ENCODE measurements around the gene PIP4K2C. TPM values are rescaled to one million over a fixed set of nuclear protein-coding genes. Genes with fewer than 3 reads are reported as not detected.
A peak's percentile ranks its signal among the peaks of the same experiment; 100 is the strongest.

PIP4K2C gene
- total RNA-seq, 4 donors from 2014 or later, result 21.7 to 38.7 (median 33.1) TPM

GRCh38 chr12:57618966-57619433 lies 28.0 kb downstream of the PIP4K2C start:
- WGBS, 2 donors (ENCODE audit: low coverage in 1 of 2), result 69% methylated on average over 9 of the region's 16 CpGs; no CpG with 5 or more reads in 1 of the 2 donors
- ATAC-seq, result no peak

GRCh38 chr12:57619434-57620244 lies 28.6 kb downstream of the PIP4K2C start:
- Histone ChIP-seq H3K27ac (no peak overlapping the region), H3K4me3 (no peak overlapping the region), H3K27me3 (peaks cover 34% of the 10 kb centered on the region), H3K4me1 (peaks cover 0 to 47% (median 12%) of the 10 kb centered on the region in 3 donors), H3K36me3 (peaks cover 0 to 43% of the 10 kb centered on the region in 2 donors), H3K9me3 (no peaks in the 10 kb centered on the region)
- TF ChIP-seq EP300 (IDR thresholded peaks at IDR 0.05) (no peak), POLR2AphosphoS5 (IDR thresholded peaks at IDR 0.05) (no peak), POLR2A (IDR thresholded peaks at IDR 0.05) (no peak), CTCF (IDR thresholded peaks at IDR 0.05) (no peak)
- 0% methylated on average over 1 of the region's 46 CpGs; no CpG with 5 or more reads in 1 of the 2 donors for WGBS, 2 donors (ENCODE audit: low coverage in 1 of 2)
- no peak for ATAC-seq

More at GRCh38 chr12:57618966-57619433, 28.0 kb downstream of the PIP4K2C start:
- Histone ChIP-seq H3K4me1 (peaks cover 0 to 54% (median 13%) of the 10 kb centered on the region in 3 donors), H3K27me3 (peaks cover 34% of the 10 kb centered on the region), H3K36me3 (peaks cover 0 to 46% of the 10 kb centered on the region in 2 donors), H3K27ac (no peak overlapping the region), H3K4me3 (no peak overlapping the region), H3K9me3 (no peaks in the 10 kb centered on the region)
- TF ChIP-seq EP300 (IDR thresholded peaks at IDR 0.05) (no peak), POLR2AphosphoS5 (IDR thresholded peaks at IDR 0.05) (no peak), CTCF (IDR thresholded peaks at IDR 0.05) (no peak), POLR2A (IDR thresholded peaks at IDR 0.05) (no peak)

GRCh38 chr12:57620245-57620935 lies 29.4 kb downstream of the PIP4K2C start:
- Histone ChIP-seq H3K36me3 (peaks cover 0 to 43% of the 10 kb centered on the region in 2 donors), H3K27me3 (peaks cover 34% of the 10 kb centered on the region), H3K27ac (no peak overlapping the region), H3K9me3 (no peaks in the 10 kb centered on the region), H3K4me1 (peaks cover 0 to 40% (median 12%) of the 10 kb centered on the region in 3 donors), H3K4me3 (no peak overlapping the region)
- 72 to 73% methylated on average over 3 to 11 of the region's 13 CpGs for WGBS, 2 donors (ENCODE audit: low coverage in 1 of 2)
- TF ChIP-seq CTCF (IDR thresholded peaks at IDR 0.05), result no peak
- TF ChIP-seq EP300 (IDR thresholded peaks at IDR 0.05), result no peak
- no peak for TF ChIP-seq POLR2A (IDR thresholded peaks at IDR 0.05)
- TF ChIP-seq POLR2AphosphoS5 (IDR thresholded peaks at IDR 0.05), result no peak
- no peak for ATAC-seq

- Histone ChIP-seq H3K4me1 (peaks cover 0 to 34% (median 12%) of the 10 kb centered on the region in 3 donors), H3K36me3 (peaks cover 0 to 43% of the 10 kb centered on the region in 2 donors), H3K9me3 (no peaks in the 10 kb centered on the region), H3K27me3 (peaks cover 35% of the 10 kb centered on the region), H3K4me3 (peak overlapping the region in 1 of 2 donors; percentile 46), H3K27ac (peak overlapping the region in 1 of 4 donors; percentile 2)
- TF ChIP-seq EP300 (IDR thresholded peaks at IDR 0.05) (no peak), POLR2A (IDR thresholded peaks at IDR 0.05) (no peak), POLR2AphosphoS5 (IDR thresholded peaks at IDR 0.05) (no peak), CTCF (IDR thresholded peaks at IDR 0.05) (no peak)
- ATAC-seq, result no peak
- 30 to 32% methylated on average over 4 to 12 of the region's 42 CpGs for WGBS, 2 donors (ENCODE audit: low coverage in 1 of 2)
These were observed 30.0 kb downstream of the PIP4K2C start for GRCh38 chr12:57620936-57621496.
